ENCODE results near the gene MYL7. TPM values are rescaled to one million over a fixed set of nuclear protein-coding genes. Genes with fewer than 3 reads are reported as not detected.

Gene MYL7
- total RNA-seq, 1 experiment from 2014 or later: not detected

GRCh38 chr7:44116087-44116788, 24.9 kb downstream of the MYL7 start:
- ChIA-PET RAD21 (ENCODE audit: low non-redundant PET in 1 of 2, low total read pairs in 2 of 2, uncharacterized antibody in 2 of 2, unreplicated experiment in 2 of 2) (no interaction called here), POLR2A (no interaction called here), CTCF (no interaction called here)
- Histone ChIP-seq H3K4me3 (replicated peaks in 1 of 2; ENCODE audit: low read depth in 1 of 2, low read length in 2 of 2) (no peak overlapping the region), H3K36me3 (ENCODE audit: control insufficient read depth in 1 of 2, insufficient read depth in 2 of 2, low read length in 2 of 2) (peaks cover 31 to 32% of the 10 kb centered on the region in 2 experiments), H3K9me2 (ENCODE audit: insufficient read depth) (no peaks in the 10 kb centered on the region), H3K27ac (ENCODE audit: low read depth, low read length) (no peak overlapping the region), H3K9me3 (ENCODE audit: control insufficient read depth in 1 of 2, insufficient read depth in 1 of 2, low read depth in 1 of 2, low read length in 2 of 2) (no peaks in the 10 kb centered on the region), H3K79me2 (ENCODE audit: insufficient read depth, low read length) (peaks cover 27% of the 10 kb centered on the region), H2AFZ (ENCODE audit: low read depth, low read length, poor library complexity, severe bottlenecking) (no peak overlapping the region), H3K9ac (ENCODE audit: low read length) (no peak overlapping the region), H4K20me1 (ENCODE audit: insufficient read depth) (no peaks in the 10 kb centered on the region), H3K4me1 (ENCODE audit: control insufficient read depth in 1 of 2, insufficient read depth in 2 of 2, low read length in 2 of 2) (no peaks in the 10 kb centered on the region), H3K4me2 (ENCODE audit: low read length) (no peak overlapping the region), H3K27me3 (ENCODE audit: insufficient read depth, low read length) (no peaks in the 10 kb centered on the region)
- ATAC-seq (no peak), DNase-seq (ENCODE audit: low read depth, low spot score) (no peak)
- TF ChIP-seq CTCF (IDR thresholded peaks at IDR 0.05 in 2 of 3, conservative IDR thresholded peaks at IDR 0.05 in 1 of 3; ENCODE audit: borderline replicate concordance in 1 of 3, insufficient read depth in 1 of 3, low read depth in 2 of 3, low read length in 2 of 3) (no peak), SRF (IDR thresholded peaks at IDR 0.05; ENCODE audit: low read depth) (no peak), FOSL1 (IDR thresholded peaks at IDR 0.05; ENCODE audit: low read depth) (no peak), EZH2phosphoT487 (IDR thresholded peaks at IDR 0.05; ENCODE audit: borderline replicate concordance) (no peak), ZFX (IDR thresholded peaks at IDR 0.05) (no peak), ATF3 (IDR thresholded peaks at IDR 0.05) (no peak), ZNF274 (IDR thresholded peaks at IDR 0.05; ENCODE audit: low read depth, low read length) (no peak), EZH2 (IDR thresholded peaks at IDR 0.05) (no peak), RAD21 (IDR thresholded peaks at IDR 0.05; ENCODE audit: low read depth) (no peak), CEBPB (IDR thresholded peaks at IDR 0.05; ENCODE audit: low read depth) (no peak)
- intact Hi-C loops (cut with micrococcal nuclease): no loop called here
- no TSS peak for BruUV-seq (replicated peaks)

Measured in HCT116 (cell line).